Endothelial cell of umbilical vein (primary cell): ENCODE data around the gene YIPF1. TPM values are rescaled to one million over a fixed set of nuclear protein-coding genes. Genes with fewer than 3 reads are reported as not detected.
A peak's percentile ranks its signal among the peaks of the same experiment; 100 is the strongest.
"Not testable (repeated sequence)": the region's sequence is repeated elsewhere in the genome, so short reads cannot be mapped to it uniquely, and the experiment has no call there.

Experiments used
- BruUV-seq: library from RNA; stranded (reverse); fragments of 400-500 nt; replicated peaks from 2 replicates; lab custom pipeline; 2021; lab: Mats Ljungman, UMichigan
- CTCF ChIA-PET: fragments of 300-600, 350-600 bp; sonication (Branson Sonifier 250); formaldehyde crosslinking; loops from one replicate; lab custom pipeline; 2021; ENCODE audit warnings: antibody characterized with exemption, inconsistent platforms; lab: Charles Lee
- POLR2A ChIA-PET: fragments of 300-600, 350-600 bp; sonication (Branson Sonifier 250); formaldehyde crosslinking; loops from one replicate; lab custom pipeline; 2021; ENCODE audit warnings: antibody characterized with exemption, inconsistent platforms; lab: Charles Lee
- DNase-seq: peaks from one replicate; pipeline ENCODE4 v3.0.0-alpha.2; 2011; ENCODE audit warnings: low read depth, low spot score
- FAIRE-seq: peaks from 2 replicates; lab custom pipeline; 2011; peaks lifted over from hg19 to GRCh38; lab: Jason Lieb, UNC
- H2AFZ ChIP-seq: 2 replicates; pipeline ENCODE4 v1.6.0; 2012; ENCODE audit warnings: low read depth, low read length, control low read depth, inconsistent platforms
- H3K27ac ChIP-seq: 2 replicates; pipeline ENCODE4 v1.5.1; 2011; ENCODE audit warnings: low read depth, mild to moderate bottlenecking, control low read depth, low read length, moderate library complexity; ENCODE audit not compliant: insufficient read depth
- H3K27me3 ChIP-seq, 2 experiments: 2 replicates each; pipeline versions ENCODE4 v1.6.0 to v1.6.1; 2011; ENCODE audit warnings: low read length in 2 of 2, mixed read lengths in 1 of 2; ENCODE audit not compliant: control insufficient read depth in 2 of 2, insufficient read depth in 2 of 2
- H3K36me3 ChIP-seq, 2 experiments: 2 replicates in 1 of 2; 3 replicates in 1 of 2; pipeline ENCODE4 v1.5.1; 2011; ENCODE audit warnings: low read length in 2 of 2, mild to moderate bottlenecking in 1 of 2, moderate library complexity in 1 of 2; ENCODE audit not compliant: control insufficient read depth in 2 of 2, insufficient read depth in 2 of 2; ENCODE audit errors: extremely low read depth in 1 of 2
- H3K4me1 ChIP-seq: 3 replicates; pipeline ENCODE4 v1.5.1; 2011; ENCODE audit warnings: mild to moderate bottlenecking, low read length; ENCODE audit not compliant: control insufficient read depth, insufficient read depth; ENCODE audit errors: extremely low read depth
- H3K4me2 ChIP-seq: 2 replicates; pipeline ENCODE4 v1.6.1; 2011; ENCODE audit warnings: low read length, control low read depth, mixed read lengths; ENCODE audit not compliant: insufficient read depth
- H3K4me3 ChIP-seq, 3 experiments: fragments of 200-600 bp in 1 of 3; sonication (generic), shearing (Covaris generic) in 1 of 3; replicated peaks in 1 of 3; 2 replicates each; pipeline ENCODE4 v1.5.1; 2011 to 2016; ENCODE audit warnings: control low read depth in 3 of 3, low read length in 3 of 3, mild to moderate bottlenecking in 2 of 3, inconsistent platforms in 1 of 3, low read depth in 1 of 3, moderate library complexity in 1 of 3; ENCODE audit not compliant: insufficient read depth in 1 of 3
- H3K79me2 ChIP-seq: 2 replicates; pipeline ENCODE4 v1.6.0; 2012; ENCODE audit warnings: low read length, inconsistent platforms; ENCODE audit not compliant: control insufficient read depth, insufficient read depth
- H3K9ac ChIP-seq: replicated peaks from 2 replicates; pipeline ENCODE3; 2011; ENCODE audit warnings: low read length, control low read depth; ENCODE audit not compliant: insufficient read depth; ENCODE audit errors: extremely low read depth
- H3K9me1 ChIP-seq: replicated peaks from 3 replicates; pipeline ENCODE4 v1.6.0; 2011; ENCODE audit warnings: mild to moderate bottlenecking, low read length; ENCODE audit not compliant: control insufficient read depth, insufficient read depth; ENCODE audit errors: extremely low read depth
- H3K9me3 ChIP-seq: replicated peaks from 2 replicates; pipeline ENCODE4 v1.5.1; 2012; ENCODE audit warnings: low read length, inconsistent platforms; ENCODE audit not compliant: control insufficient read depth, insufficient read depth
- H4K20me1 ChIP-seq: replicated peaks from 2 replicates; pipeline ENCODE3; 2011; ENCODE audit warnings: mild to moderate bottlenecking, low read length; ENCODE audit not compliant: control insufficient read depth, insufficient read depth; ENCODE audit errors: extremely low read depth
- FOS ChIP-seq: IDR thresholded peaks from 2 replicates; pipeline ENCODE4 v1.6.1; 2011; ENCODE audit warnings: mild to moderate bottlenecking, low read length, moderate library complexity, borderline replicate concordance; ENCODE audit not compliant: insufficient read depth
- dilution Hi-C: fragments of 300-500 bp; cut with MboI; formaldehyde crosslinking; loops from one replicate; pipeline ENCODE4 v1.15.0; 2019; ENCODE audit warnings: low sequenced_read_pairs; ENCODE audit not compliant: extremely low pct_ligation_motif_present
- intact Hi-C: fragments of 100-400 bp; cut with micrococcal nuclease; formaldehyde crosslinking; loops from one replicate; pipeline ENCODE4 v1.10.0; 2022
- polyA plus RNA-seq, 4 experiments: library from polyadenylated mRNA; depleted of rRNA in 3 of 4; stranded (reverse) in 3 of 4; unstranded in 1 of 4; fragments of >200 nt; gene quantifications; 2 replicates each; pipeline versions ENCODE4 v1.2.1 to v1.2.3, GENCODE V29; 2011 to 2012; ENCODE audit warnings: missing spikeins in 1 of 4
- total RNA-seq: library from RNA; stranded (reverse); gene quantifications from 2 replicates; pipeline ENCODE4 v1.2.3, GENCODE V29; 2021
- TF ChIP-seq, protein P1 (sequence below), 2 donors: IDR thresholded peaks; 1 replicate in 1 of 2; 2 replicates in 1 of 2; pipeline ENCODE4 v1.5.1; 2011; ENCODE audit warnings: low read length in 2 of 2, mild to moderate bottlenecking in 2 of 2, moderate library complexity in 2 of 2, control low read depth in 1 of 2, inconsistent platforms in 1 of 2, low read depth in 1 of 2; ENCODE audit not compliant: insufficient read depth in 1 of 2; ENCODE audit errors: extremely low read depth in 1 of 2

Gene YIPF1
- total and polyA plus RNA-seq, 2 donors (not counting 3 experiments of a cell fraction or from before 2014, with no cell fraction given), result 14.8 to 26.2 TPM

- H3K27ac ChIP-seq, H3K4me2 ChIP-seq, H4K20me1 ChIP-seq, H3K27me3 ChIP-seq, FAIRE-seq, H3K36me3 ChIP-seq, DNase-seq, H3K4me1 ChIP-seq, H2AFZ ChIP-seq, BruUV-seq, intact Hi-C loops, H3K4me3 ChIP-seq, H3K9me3 ChIP-seq, CTCF ChIA-PET, POLR2A ChIA-PET, H3K9ac ChIP-seq, H3K9me1 ChIP-seq, dilution Hi-C loops: not testable (repeated sequence)
- H3K79me2 ChIP-seq, result peaks cover 15% of the 10 kb centered on the region
Measured at GRCh38 chr1:53815484-53815883, 74.1 kb downstream of the YIPF1 start.

DNA sequence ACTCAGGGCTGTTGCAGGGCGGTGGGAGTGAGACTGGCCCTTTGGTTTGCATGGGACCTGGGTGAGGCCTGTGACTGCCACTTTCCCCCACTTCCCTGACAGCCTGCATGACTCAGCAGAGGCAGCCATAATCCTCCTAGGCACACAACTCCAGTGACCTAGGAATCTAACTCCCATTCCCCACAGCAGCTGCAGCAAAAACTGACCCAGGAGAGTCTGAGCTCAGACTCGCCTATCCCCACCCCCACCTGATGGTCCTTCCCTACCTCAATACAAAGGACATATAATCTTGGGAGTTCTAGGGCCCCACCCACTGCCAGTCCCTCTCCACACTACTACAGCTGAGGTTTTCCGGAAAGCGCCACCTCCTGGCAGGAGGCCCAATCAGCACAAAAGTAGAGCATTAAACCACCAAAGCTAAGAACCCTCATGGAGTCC lies 78.2 kb downstream of the YIPF1 start:
- Histone ChIP-seq H3K79me2 (peaks cover 14% of the 10 kb centered on the region), H2AFZ (peak overlapping the region; percentile 39), H3K9ac (no peak overlapping the region), H3K27ac (no peak overlapping the region), H3K27me3 (no peaks in the 10 kb centered on the region), H3K4me2 (no peak overlapping the region), H3K9me3 (no peaks in the 10 kb centered on the region), H3K36me3 (peaks cover 0 to 4% of the 10 kb centered on the region in 2 experiments), H3K4me1 (no peaks in the 10 kb centered on the region), H4K20me1 (no peaks in the 10 kb centered on the region), H3K9me1 (no peaks in the 10 kb centered on the region), H3K4me3 (no peak overlapping the region)
- ChIA-PET CTCF (interaction anchor here (0.7 to 1.7 kb wide), 4 partner anchors 10 to 96 kb away, joined by 3 to 4 read pairs (median 3); no protein-coding TSS in a partner anchor), POLR2A (no interaction called here)
- DNase-seq (peak; percentile 6), FAIRE-seq (no peak)
- BruUV-seq, result no TSS peak
- no peak for TF ChIP-seq FOS
- TF ChIP-seq, protein P1, sequence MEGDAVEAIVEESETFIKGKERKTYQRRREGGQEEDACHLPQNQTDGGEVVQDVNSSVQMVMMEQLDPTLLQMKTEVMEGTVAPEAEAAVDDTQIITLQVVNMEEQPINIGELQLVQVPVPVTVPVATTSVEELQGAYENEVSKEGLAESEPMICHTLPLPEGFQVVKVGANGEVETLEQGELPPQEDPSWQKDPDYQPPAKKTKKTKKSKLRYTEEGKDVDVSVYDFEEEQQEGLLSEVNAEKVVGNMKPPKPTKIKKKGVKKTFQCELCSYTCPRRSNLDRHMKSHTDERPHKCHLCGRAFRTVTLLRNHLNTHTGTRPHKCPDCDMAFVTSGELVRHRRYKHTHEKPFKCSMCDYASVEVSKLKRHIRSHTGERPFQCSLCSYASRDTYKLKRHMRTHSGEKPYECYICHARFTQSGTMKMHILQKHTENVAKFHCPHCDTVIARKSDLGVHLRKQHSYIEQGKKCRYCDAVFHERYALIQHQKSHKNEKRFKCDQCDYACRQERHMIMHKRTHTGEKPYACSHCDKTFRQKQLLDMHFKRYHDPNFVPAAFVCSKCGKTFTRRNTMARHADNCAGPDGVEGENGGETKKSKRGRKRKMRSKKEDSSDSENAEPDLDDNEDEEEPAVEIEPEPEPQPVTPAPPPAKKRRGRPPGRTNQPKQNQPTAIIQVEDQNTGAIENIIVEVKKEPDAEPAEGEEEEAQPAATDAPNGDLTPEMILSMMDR (IDR thresholded peaks at IDR 0.05; ENCODE audit: extremely low read depth in 1 of 2, insufficient read depth in 1 of 2, low read depth in 1 of 2, low read length in 2 of 2), result peak in 1 of 2 donors; percentile 29
- intact Hi-C loops (loop anchor here (5.0 kb wide), 1 partner anchor 324 kb away; no protein-coding TSS in a partner anchor), dilution Hi-C loops (no loop called here)
